Body of pancreas (tissue), 4 donors: ENCODE data around the gene GP2. TPM values are rescaled to one million over a fixed set of nuclear protein-coding genes. Genes with fewer than 3 reads are reported as not detected.

Experiments used
- ATAC-seq: fragments of 150-250 bp; one replicate; pipeline ENCODE4 v1.9.1; 2016
- DNase-seq, 4 donors: peaks; one replicate each; pipeline ENCODE4 v3.0.0-alpha.2; 2019
- H3K27ac ChIP-seq, 4 donors: fragments of 200-600 bp; sonication (generic); 1 replicate in 3 of 4; 2 replicates in 1 of 4; pipeline versions ENCODE4 v1.5.1 to v1.6.1; 2016 to 2019; ENCODE audit warnings: mild to moderate bottlenecking in 1 of 4, mixed read lengths in 1 of 4, moderate library complexity in 1 of 4
- H3K27me3 ChIP-seq, 2 donors: fragments of 200-600 bp; sonication (generic); one replicate each; pipeline ENCODE4 v1.6.0; 2016; ENCODE audit warnings: mild to moderate bottlenecking in 1 of 2
- H3K36me3 ChIP-seq, 2 donors: fragments of 200-600 bp; sonication (generic); replicated peaks in 1 of 2; 2 replicates each; pipeline ENCODE4 v1.5.1; 2016; ENCODE audit warnings: low read depth in 2 of 2; ENCODE audit not compliant: insufficient read depth in 1 of 2
- H3K4me1 ChIP-seq: fragments of 200-600 bp; sonication (generic); one replicate; pipeline ENCODE4 v1.6.0; 2016
- H3K4me3 ChIP-seq, 2 donors: fragments of 200-600 bp; sonication (generic); 1 replicate in 1 of 2; 2 replicates in 1 of 2; pipeline ENCODE4 v1.5.1; 2016 to 2019
- H3K9me3 ChIP-seq, 3 donors: fragments of 200-600 bp; sonication (generic); 1 replicate in 2 of 3; 2 replicates in 1 of 3; pipeline ENCODE4 v1.5.1; 2016
- POLR2A ChIP-seq, 3 donors: fragments of 450-650 bp; IDR thresholded peaks; one replicate each; pipeline ENCODE4 v1.6.1; 2016; ENCODE audit warnings: antibody characterized with exemption in 3 of 3, mild to moderate bottlenecking in 2 of 3
- WGBS, 2 donors: methylation state at CpG; one replicate each; pipeline ENCODE4 v1.1.5; 2017; 5-methylcytosine and 5-hydroxymethylcytosine counted together
- intact Hi-C: fragments of 100-400 bp; cut with DNase I; formaldehyde crosslinking; loops from one replicate; pipeline ENCODE4 v1.15.1; 2023
- total RNA-seq, 2 donors: library from RNA; depleted of rRNA; stranded (reverse); fragments of >200 nt; gene quantifications; one replicate each; pipeline ENCODE4 v1.1.0, GENCODE V29; 2016
- TF ChIP-seq, protein P1 (sequence below), 7 experiments: fragments of 450-650 bp in 4 of 7; fragments of 200-600 bp in 3 of 7; sonication (generic) in 3 of 7; IDR thresholded peaks; one replicate each; pipeline ENCODE4 v1.5.1; 2016 to 2019; ENCODE audit warnings: antibody characterized with exemption in 7 of 7

Gene GP2
- total RNA-seq, 2 donors from 2014 or later: 12,053 to 14,662 TPM

DNA sequence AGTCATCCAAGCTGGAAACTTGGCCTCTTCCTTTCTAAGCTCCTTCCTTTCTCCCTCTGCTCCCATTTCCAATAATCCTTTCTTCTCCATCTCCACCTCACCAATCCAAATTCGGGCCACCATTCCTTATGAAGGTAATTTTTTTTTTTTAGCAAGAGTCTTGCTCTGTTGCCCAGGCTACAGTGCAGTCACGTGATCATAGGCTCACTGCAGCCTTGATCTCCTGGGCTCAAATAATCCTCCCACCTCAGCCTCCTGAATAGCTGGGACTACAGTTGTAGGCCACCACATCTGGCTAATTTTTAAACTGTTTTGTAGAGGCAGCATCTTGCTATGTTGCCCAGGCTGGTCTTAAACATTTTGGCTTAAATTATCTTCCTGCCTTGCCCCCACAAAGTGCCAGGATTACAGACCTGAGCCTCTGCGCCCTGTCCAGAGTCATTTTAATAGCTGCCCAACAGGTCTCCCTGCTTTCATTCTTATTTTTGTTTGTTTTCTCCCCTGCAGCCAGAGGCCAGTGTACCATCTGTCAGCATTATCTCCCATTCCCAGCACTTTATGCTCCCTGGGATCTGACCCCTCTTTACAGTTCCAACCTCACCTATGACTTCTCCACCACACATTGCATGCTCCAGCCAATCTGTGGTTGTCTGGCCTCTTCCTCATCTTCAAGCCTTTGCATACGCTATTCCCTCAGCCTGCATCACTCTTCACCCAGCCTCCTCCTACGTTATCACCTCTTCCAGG, 2.3 kb upstream of the GP2 start:
- Histone ChIP-seq H3K27ac (peak overlapping the region; percentile 94 to 97 (median 96)), H3K36me3 (peaks cover 3 to 5% of the 10 kb centered on the region in 2 donors), H3K4me1 (peaks cover 93% of the 10 kb centered on the region), H3K4me3 (no peak overlapping the region), H3K9me3 (no peaks in the 10 kb centered on the region), H3K27me3 (no peaks in the 10 kb centered on the region)
- WGBS, 2 donors: 45 to 50% methylated on average over 5 of the region's 5 CpGs
- intact Hi-C loops: no loop called here
- ATAC-seq: peak; percentile 6
- peak in 1 of 3 donors; percentile 34 for TF ChIP-seq POLR2A (IDR thresholded peaks at IDR 0.05)
- TF ChIP-seq, protein P1, sequence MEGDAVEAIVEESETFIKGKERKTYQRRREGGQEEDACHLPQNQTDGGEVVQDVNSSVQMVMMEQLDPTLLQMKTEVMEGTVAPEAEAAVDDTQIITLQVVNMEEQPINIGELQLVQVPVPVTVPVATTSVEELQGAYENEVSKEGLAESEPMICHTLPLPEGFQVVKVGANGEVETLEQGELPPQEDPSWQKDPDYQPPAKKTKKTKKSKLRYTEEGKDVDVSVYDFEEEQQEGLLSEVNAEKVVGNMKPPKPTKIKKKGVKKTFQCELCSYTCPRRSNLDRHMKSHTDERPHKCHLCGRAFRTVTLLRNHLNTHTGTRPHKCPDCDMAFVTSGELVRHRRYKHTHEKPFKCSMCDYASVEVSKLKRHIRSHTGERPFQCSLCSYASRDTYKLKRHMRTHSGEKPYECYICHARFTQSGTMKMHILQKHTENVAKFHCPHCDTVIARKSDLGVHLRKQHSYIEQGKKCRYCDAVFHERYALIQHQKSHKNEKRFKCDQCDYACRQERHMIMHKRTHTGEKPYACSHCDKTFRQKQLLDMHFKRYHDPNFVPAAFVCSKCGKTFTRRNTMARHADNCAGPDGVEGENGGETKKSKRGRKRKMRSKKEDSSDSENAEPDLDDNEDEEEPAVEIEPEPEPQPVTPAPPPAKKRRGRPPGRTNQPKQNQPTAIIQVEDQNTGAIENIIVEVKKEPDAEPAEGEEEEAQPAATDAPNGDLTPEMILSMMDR (IDR thresholded peaks at IDR 0.05): peak in 2 of 7 experiments; percentile 13 to 17
- DNase-seq: peak in 3 of 4 donors; percentile 59 to 74 (median 60)

- Histone ChIP-seq H3K4me1 (peaks cover 89% of the 10 kb centered on the region), H3K9me3 (no peaks in the 10 kb centered on the region), H3K4me3 (peak overlapping the region; percentile 45 to 66), H3K27ac (peak overlapping the region; percentile 94 to 97 (median 96)), H3K27me3 (no peaks in the 10 kb centered on the region), H3K36me3 (peaks cover 11 to 20% of the 10 kb centered on the region in 2 donors)
- no peak for DNase-seq
- intact Hi-C loops: no loop called here
- ATAC-seq: no peak
- 15 to 21% methylated on average over 3 of the region's 3 CpGs for WGBS, 2 donors
- peak in 1 of 3 donors; percentile 19 for TF ChIP-seq POLR2A (IDR thresholded peaks at IDR 0.05)
- TF ChIP-seq, protein P1 (IDR thresholded peaks at IDR 0.05): no peak
These were observed 992 bp downstream of the GP2 start for GRCh38 chr16:20326321-20326720.

- TF ChIP-seq, protein P1 (IDR thresholded peaks at IDR 0.05): no peak
- no peak for TF ChIP-seq POLR2A (IDR thresholded peaks at IDR 0.05)
- H3K27me3 ChIP-seq: no peaks in the 10 kb centered on the region
- H3K4me1 ChIP-seq: peaks cover 88% of the 10 kb centered on the region
- DNase-seq (peak in 3 of 4 donors; percentile 44 to 72 (median 63)), ATAC-seq (no peak)
- 26 to 32% methylated on average over 3 of the region's 3 CpGs for WGBS, 2 donors
- H3K4me3 ChIP-seq: peak overlapping the region; percentile 22 to 66
- no peaks in the 10 kb centered on the region for H3K9me3 ChIP-seq
- intact Hi-C loops: no loop called here
- peaks cover 11 to 20% of the 10 kb centered on the region in 2 donors for H3K36me3 ChIP-seq
- H3K27ac ChIP-seq: peak overlapping the region; percentile 94 to 97 (median 96)
These were observed 2.3 kb downstream of the GP2 start for GRCh38 chr16:20325005-20325404.

GRCh38 chr16:20323591-20324117, 3.7 kb downstream of the GP2 start:
- peak overlapping the region; percentile 94 to 97 (median 96) for H3K27ac ChIP-seq
- peaks cover 87% of the 10 kb centered on the region for H3K4me1 ChIP-seq
- no peaks in the 10 kb centered on the region for H3K9me3 ChIP-seq
- 25 to 44% methylated on average over 7 to 9 of the region's 9 CpGs for whole genome bisulfite sequencing, 2 donors
- ATAC-seq: peak; percentile 1
- H3K4me3 ChIP-seq: peak overlapping the region; percentile 22 to 66
- peak in 1 of 3 donors; percentile 63 for TF ChIP-seq POLR2A (IDR thresholded peaks at IDR 0.05)
- TF ChIP-seq, protein P1 (IDR thresholded peaks at IDR 0.05): no peak
- peaks cover 19 to 27% of the 10 kb centered on the region in 2 donors for H3K36me3 ChIP-seq
- intact Hi-C loops: no loop called here
- no peaks in the 10 kb centered on the region for H3K27me3 ChIP-seq
- peak in 3 of 4 donors; percentile 67 to 75 (median 68) for DNase-seq
